Cardiac fibroblast (primary cell): Measurements from ENCODE around the gene RGS4.
A peak's percentile ranks its signal among the peaks of the same experiment; 100 is the strongest.

ENCODE experiments used
- DNase-seq, 2 donors: peaks; one replicate each; pipeline versions ENCODE4 v3.0.0 to v3.0.0-alpha.2; 2010; ENCODE audit warnings: low read depth in 2 of 2
- H3K4me3 ChIP-seq, 2 donors: replicated peaks in 1 of 2; 1 replicate in 1 of 2; 2 replicates in 1 of 2; pipeline ENCODE4 v1.5.1; 2011; ENCODE audit warnings: low read depth in 2 of 2, low read length in 2 of 2, mild to moderate bottlenecking in 2 of 2, moderate library complexity in 1 of 2
- CTCF ChIP-seq: IDR thresholded peaks from one replicate; pipeline ENCODE4 v1.5.1; 2011; ENCODE audit warnings: low read depth, mild to moderate bottlenecking, low read length, inconsistent platforms

Gene RGS4

GRCh38 chr1:163072658-163073057, 3.5 kb downstream of the RGS4 start:
- no peak for TF ChIP-seq CTCF
- H3K4me3 ChIP-seq: peak overlapping the region in 1 of 2 donors; percentile 75
- DNase-seq: peak in 1 of 2 donors; percentile 74

- no peak for TF ChIP-seq CTCF
- peak in 1 of 2 donors; percentile 14 for DNase-seq
Observed at GRCh38 chr1:163074004-163074403, 4.8 kb downstream of the RGS4 start.

GRCh38 chr1:163074716-163075284, 5.6 kb downstream of the RGS4 start:
- H3K4me3 ChIP-seq: no peak overlapping the region
- DNase-seq: no peak
- TF ChIP-seq CTCF: no peak

More at GRCh38 chr1:163074004-163074403, 4.8 kb downstream of the RGS4 start:
- H3K4me3 ChIP-seq: no peak overlapping the region

- no peak for DNase-seq
- no peak for TF ChIP-seq CTCF
- H3K4me3 ChIP-seq: no peak overlapping the region
Observed at GRCh38 chr1:163076044-163076443, 6.9 kb downstream of the RGS4 start.

GRCh38 chr1:163076446-163076845, 7.3 kb downstream of the RGS4 start:
- no peak overlapping the region for H3K4me3 ChIP-seq
- TF ChIP-seq CTCF: no peak
- DNase-seq: peak; percentile 22 to 43

- no peak for TF ChIP-seq CTCF
- DNase-seq: peak; percentile 26 to 44
- no peak overlapping the region for H3K4me3 ChIP-seq
Observed at GRCh38 chr1:163076981-163077761, 8.0 kb downstream of the RGS4 start.
